SH-SY5Y (cell line): ENCODE results near the gene NKD1.

ENCODE experiments used
- GATA2 ChIP-seq: IDR thresholded peaks from 2 replicates; pipeline ENCODE4 v1.6.1; 2011; ENCODE audit warnings: mild to moderate bottlenecking, low read depth, low read length
- GATA3 ChIP-seq: IDR thresholded peaks from 2 replicates; pipeline ENCODE4 v1.6.1; 2011; ENCODE audit warnings: low read depth, mild to moderate bottlenecking, low read length, moderate library complexity

The NKD1 gene

DNA sequence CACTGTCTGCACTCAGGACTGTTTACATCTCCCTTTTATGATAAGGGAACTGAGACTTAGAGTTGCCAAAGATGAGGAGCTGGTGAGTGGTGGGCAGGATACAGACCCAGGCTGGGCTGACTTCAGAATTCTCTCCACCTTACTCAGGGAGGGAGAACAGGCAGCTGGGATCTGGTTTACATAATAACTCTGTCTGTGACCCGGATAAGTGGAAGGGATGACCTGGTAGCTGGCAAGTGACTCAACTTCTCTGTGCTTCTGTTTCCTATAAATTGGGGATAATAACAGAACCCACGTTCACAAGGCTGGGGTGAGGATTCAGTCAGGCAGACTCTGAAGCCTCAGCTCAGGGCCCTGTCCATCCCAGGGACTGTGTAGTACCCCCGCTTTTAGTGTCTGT lies 130.3 kb downstream of the NKD1 start:
- no peak for TF ChIP-seq GATA3
- no peak for TF ChIP-seq GATA2

DNA sequence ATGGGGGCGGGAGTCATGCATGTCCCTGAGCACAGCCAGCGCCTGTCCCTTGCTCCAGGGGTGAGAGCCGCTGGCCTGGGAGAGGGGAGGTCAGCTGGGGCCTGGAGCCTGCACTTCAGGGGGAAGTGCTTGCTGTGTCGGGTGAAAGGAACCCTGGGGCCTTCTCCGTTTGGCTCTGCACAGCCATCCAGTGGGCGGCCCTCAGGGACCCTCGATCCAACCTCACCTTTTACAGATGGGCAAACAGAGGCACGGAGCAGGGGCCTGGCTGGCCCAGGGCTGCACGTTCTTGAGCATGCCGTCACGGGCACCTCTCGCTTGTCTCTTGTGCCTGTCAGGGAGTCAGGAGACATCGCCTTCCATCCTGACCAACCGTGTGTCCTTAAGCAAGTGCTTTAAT lies 131.1 kb downstream of the NKD1 start:
- TF ChIP-seq GATA2 (no peak), GATA3 (no peak)

DNA sequence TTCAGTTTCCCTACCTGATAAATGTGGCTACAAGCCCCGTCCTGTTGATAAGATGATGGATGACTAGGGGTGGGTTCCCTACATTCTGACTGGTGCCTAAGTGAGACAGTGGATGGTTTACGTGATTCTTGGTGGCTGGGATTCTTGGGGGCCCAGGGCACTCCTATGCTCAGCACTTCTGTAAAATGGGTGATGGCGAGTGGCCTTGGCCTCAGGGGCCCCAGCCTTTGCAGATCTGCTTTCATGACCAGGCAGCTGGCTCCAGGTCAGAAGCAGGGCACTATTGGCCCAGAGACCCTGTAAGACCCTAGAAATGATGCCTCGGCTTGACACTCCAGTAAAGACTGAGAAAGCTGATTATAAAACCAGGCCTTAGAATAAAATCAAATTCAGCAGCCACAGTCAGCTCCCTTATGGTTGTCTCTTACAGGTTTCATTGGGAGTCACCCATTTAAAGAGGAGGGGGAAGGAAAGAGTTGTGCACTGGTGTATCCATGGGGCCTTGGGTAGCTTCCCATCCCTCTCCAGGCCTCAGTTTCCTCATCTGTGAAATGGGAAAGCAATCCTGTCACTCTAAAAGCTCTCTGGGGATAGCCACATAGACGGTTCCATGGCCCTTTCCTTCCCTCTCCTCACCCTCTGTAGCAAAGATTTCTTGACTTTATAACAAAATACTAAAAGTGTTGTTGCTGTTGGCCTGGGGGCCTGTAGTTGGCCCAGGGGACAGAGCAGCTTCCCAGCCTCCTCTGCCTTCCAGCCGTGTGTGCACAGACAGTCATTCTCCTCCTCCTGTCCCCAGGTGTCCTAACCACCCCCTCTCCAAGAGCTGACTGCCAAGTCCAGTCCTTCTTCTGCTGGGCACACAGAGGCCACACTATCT lies 131.7 kb downstream of the NKD1 start:
- no peak for TF ChIP-seq GATA3
- no peak for TF ChIP-seq GATA2

DNA sequence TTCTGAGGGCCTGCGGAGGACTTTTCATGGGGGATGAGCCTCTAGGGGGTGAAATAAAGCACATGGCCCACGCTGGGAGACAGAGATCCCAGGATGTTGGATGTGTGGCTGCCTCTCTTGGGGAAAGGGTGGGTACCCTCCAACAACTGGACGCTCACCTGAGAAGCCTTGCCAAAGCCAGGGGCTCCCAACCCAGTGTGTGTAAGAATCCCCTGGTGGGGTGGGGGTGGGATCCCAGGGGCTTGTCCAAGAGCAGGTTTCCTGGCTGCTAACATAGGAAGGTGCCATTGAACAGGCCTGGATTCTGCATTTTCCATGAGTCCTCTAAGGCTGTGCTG lies 132.3 kb downstream of the NKD1 start:
- no peak for TF ChIP-seq GATA2
- TF ChIP-seq GATA3, result no peak

DNA sequence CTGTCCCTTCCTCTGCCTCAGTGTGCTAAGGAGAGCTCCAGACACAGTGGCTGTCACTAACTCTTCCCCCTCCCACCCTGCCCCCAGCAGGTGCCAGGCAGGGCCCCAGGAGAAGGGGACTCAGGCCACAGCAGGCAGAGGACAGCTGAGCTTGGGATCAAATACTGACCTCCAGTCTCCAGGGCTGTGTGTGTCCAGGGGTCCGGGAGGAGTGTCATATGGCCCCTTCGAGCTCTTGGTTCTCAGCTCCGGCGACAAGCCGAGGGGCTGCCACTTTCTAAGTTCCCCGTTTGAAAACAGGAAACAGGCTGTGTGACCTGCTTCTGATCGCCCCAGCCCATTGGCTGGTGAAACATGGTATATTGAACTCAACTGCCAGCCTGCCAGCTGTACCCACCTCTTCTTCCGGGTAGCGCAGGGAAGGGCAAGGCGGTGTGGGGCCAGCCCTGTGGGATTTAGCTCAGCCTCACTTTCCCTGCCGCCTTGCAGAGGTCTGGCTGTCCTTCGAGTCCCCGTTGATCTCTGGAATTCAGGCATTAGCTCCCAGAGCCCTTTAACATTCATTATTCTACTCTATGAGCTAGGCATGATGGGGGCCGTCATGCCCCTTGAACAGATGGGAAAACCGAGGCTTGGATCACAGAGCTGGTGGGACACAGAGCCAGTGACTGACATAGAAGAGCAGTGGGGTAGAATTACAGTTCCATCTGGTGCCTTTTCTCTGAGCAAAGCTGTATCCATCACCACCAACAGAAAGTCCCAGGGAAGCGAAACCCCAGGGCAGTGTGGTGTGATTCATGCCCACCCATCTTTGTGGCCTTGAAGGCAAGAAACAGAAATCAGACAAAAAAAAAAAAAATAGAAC lies 133.1 kb downstream of the NKD1 start, which contains the start of gene SNX20:
Gene SNX20 (minus strand): TSS at position 292 of the 865 bp plus-strand sequence. CDS start 3,786 bp downstream, outside the sequence.
- TF ChIP-seq GATA2 (no peak), GATA3 (no peak)

DNA sequence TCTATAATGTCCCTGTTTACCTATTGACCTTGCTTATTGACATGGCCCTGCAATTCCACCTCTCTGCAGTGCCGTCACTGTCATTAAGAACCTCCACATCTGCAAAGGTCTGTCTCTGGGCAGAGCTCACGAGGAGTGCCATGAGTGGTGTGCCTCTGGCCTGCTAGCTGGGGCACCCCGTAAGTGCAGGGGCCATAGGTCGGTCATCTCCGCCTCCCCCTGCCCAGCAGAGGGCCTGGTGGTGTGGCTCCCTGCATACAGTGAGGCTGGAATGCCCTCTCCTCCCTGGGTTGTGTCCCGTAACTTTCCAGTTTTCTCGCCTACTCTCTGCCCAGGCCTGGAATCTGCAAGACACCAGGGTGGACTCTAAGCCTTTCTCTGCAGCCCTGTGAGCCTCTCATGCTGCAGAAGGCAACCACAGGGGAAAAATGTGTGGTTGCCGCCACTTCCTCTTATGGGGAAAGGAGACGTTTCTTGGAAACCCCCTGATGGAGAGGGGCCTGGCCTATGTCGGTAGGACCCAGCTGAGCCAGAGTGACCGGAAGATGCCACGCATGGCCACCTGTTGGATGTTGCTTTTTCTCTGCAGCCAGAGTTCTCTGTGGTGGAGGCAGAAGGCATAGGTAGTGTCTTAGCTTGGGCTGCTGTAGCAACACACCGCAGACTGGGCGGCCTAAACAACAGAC lies 135.6 kb downstream of the NKD1 start:
- no peak for TF ChIP-seq GATA3
- TF ChIP-seq GATA2, result no peak

DNA sequence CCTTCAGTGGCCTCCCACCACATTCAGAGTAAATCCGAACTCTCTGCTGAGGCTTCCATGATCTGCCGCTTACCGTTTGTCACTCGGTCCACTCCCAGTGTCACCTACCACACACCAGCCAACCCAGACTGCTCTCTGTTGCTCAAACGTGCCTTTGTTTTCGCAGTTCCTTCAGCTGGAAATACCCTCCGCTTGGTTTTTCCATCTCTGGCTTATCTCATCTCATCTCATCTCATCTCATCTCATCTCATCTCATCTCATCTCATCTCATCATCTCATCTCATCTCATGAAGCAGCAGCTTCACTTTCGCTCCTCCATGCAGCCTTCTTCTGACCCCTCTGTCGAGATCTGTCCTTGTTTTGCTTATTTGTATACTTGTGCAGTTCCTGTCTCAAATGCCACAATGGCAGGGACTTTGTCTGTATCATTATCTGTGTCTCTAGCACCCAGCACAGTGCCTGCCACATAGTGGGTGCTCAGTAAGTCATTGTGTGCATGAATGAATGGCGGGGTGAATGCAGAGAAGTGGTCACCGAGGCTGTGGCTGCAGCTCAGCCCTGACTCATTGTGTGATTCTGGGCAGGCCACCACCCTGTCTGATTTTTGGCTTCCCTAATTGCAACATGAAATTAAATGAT lies 136.7 kb downstream of the NKD1 start:
- no peak for TF ChIP-seq GATA2

DNA sequence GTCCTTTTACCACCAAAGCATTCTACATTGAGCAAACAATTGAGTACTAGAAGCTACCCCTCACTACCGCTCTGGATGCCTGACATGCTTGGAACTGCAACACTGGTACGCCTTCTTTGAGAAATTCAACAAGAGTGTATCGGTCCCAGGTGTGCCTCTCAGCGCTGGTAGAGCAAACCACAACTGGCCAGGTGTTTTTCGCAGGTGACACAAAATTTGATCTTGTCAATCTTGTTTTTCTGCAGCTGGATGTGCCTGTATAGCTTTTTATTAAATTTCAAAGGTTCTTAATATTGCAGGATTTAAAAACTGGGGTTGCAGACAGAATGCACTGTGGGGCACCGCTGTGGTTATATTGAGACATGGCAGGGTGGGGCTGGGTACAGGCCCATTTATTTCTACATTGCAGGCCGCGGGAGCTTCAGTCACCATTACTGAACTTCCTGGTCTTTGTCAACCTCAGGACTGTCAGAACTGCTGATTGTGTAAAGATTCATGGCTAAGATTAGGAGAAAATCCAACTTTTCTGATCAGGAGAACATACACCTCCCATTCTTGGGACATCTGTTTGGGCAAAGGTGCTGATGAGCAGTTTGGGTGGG lies 137.4 kb downstream of the NKD1 start:
- no peak for TF ChIP-seq GATA2
- TF ChIP-seq GATA3, result no peak

DNA sequence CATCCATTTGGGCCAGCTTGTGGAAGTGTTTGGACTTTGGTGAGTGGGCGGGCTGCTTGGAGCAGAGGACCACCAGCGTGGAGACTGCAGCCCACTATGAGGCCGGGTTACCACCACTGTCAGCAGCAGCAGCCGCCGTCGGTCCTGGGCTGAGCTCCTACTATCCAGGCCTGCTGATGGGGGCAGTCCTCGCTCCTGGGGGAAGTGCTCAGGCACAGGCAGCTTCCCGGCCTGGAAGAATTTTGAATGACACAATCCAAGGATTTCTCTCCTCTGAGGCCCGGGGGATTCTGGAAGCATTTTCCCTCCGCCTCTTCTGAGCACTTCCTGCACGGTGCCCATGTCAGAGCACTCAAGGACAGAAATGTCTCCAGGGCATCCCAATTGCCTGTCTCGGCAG lies 139.9 kb downstream of the NKD1 start:
- TF ChIP-seq GATA2, result no peak
- TF ChIP-seq GATA3, result no peak

DNA sequence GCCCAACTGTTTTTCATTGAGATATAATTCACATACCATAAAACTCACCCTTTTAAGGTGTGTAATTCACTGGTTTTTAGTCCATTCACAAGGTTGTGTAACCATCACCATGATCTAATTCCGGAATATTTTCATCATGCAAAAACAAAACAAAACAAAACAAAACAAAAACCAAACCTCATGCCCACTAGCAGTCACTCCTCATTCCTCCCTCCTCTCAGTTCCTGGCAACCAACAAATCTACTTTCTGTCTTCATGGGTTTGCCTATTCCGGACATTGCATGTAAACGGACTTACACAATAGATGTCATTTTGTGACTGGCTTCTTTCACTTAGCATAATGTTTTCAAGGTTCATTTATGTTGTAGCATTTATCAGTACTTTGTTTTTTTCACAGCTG lies 140.7 kb downstream of the NKD1 start:
- TF ChIP-seq GATA2 (no peak), GATA3 (no peak)

DNA sequence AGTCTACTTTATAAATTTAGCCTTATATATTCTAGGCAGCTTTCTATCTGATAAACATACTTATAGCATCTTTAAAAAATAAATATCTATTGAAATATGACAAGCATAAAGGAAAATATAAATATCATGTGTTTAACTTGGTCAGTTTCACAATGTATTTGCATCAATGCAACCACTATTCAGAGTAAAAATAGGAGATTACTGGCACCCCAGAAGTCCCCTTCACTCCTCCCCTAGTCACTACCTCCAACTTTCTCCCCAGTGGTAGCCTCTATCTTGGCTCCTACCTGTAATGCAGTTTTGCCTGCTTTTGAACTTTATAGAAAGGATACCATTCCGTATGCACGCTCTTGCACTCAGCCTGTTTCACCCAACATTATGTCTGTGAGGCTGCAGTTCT lies 142.0 kb downstream of the NKD1 start:
- TF ChIP-seq GATA3 (no peak), GATA2 (no peak)

DNA sequence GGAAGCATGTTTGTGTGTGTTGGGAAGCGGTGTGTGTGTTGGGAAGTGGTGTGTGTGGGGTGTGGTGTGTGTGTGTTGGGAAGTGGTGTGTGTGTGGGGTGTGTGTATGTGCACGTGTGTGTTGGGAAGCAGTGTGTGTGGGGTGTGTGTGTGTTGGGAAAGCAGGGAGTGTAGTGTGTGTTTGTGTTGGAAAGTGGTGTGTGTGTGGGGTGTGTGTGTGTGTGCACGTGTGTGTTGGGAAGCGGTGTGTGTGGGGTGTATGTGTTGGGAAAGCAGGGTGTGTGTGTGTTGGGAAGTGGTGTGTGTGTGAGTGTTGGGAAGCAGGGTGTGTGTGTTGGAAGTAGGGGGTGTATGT lies 144.4 kb downstream of the NKD1 start:
- no peak for TF ChIP-seq GATA2

DNA sequence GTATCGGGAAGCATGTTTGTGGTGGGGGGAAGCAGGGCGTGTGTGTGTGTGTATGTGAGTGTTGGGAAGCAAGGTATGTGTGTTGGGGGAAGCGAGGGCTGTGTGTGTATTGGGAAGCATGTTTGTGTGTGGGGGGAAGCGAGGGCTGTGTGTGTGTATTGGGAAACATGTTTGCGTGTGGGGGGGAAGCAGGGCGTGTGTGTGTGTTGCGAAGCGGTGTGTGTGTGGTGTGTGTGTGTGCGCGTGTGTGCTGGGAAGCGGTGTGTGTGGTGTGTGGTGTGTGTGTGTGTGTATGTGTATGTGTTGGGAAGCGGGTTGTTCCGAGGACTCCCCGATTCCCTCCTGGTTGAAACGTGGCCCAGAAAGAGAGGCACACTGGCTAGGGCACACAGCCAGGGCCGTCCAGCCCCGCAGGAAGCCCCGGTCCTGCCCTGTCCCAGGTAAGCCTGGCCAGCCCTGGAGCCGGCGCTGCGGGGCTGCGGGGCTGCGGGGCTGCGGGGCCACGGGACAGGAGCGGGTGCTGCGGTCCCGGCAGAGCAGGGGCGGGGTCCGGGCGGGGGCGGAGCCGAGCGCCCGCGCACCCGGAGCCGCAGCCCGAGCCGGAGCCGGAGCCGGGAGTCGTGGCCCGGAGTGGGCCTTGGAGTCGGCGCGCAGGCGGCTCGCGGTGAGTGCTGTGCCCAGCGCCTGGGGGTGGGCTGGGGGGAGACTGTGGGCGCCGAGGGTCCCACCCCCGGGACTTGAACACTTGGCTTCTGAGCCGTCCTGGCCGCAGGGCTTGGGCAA lies 145.0 kb downstream of the NKD1 start, which contains the start of gene NOD2:
Gene NOD2 (plus strand): TSS at position 608 of the 783 bp plus-strand sequence. CDS start 5,890 bp downstream, outside the sequence.
- TF ChIP-seq GATA2, result no peak
